ENCODE measurements around the gene SMPD2. TPM values are rescaled to one million over a fixed set of nuclear protein-coding genes. Genes with fewer than 3 reads are reported as not detected.
A peak's percentile ranks its signal among the peaks of the same experiment; 100 is the strongest.

The SMPD2 gene
- total and polyA plus RNA-seq, 9 of the 15 experiments (the other 6 are each of a cell fraction or from before 2014, with no cell fraction given) = 0.13 to 21.8 (median 18.3) TPM

DNA sequence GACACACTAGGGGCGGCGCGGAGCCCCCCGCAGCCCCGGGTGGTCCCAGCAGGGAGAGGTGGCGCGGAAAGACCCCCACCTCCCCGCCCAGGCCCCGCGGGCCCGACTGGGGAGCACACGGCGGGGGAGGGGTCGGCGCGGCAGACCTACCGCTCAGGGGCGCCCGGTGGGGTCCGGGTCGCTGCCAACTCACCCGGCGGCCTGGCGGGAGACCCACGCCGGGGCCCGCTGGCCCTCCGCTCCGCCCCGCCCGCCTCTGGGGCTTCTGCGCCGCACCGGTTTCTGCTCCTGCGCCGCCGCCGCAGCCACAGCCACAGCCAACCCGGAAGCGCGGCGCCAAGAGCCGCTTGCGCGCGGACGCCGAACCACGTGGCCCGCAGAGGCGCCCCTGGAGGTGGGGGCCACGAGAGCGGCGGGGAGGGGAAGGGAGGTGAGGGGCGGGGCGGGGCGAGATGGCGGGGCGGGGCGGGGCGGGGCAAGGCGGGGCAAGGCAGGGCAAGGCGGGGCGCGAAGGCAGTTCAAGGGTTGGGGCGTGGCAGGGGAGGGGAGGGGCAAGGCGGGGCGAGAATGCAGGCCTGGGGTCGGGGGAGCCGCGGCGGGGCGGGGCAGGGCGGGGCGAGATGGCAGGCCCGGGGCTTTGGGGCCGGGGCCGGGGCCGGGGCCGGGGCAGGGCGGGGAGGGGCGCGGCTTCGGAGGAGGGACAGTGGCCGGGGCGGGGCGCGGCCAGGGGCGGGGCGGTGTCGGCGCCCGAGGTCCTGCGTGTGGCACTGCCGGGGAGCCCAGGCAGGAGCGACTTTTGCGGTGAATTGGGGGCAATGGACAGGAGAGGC is 42.6 kb downstream of the SMPD2 start, which contains the start of gene ZBTB24 (continued):
- TF ChIP-seq ZBTB34 (CRISPR knock-in tag; IDR thresholded peaks at IDR 0.05) = no peak
- TF ChIP-seq, protein P1, sequence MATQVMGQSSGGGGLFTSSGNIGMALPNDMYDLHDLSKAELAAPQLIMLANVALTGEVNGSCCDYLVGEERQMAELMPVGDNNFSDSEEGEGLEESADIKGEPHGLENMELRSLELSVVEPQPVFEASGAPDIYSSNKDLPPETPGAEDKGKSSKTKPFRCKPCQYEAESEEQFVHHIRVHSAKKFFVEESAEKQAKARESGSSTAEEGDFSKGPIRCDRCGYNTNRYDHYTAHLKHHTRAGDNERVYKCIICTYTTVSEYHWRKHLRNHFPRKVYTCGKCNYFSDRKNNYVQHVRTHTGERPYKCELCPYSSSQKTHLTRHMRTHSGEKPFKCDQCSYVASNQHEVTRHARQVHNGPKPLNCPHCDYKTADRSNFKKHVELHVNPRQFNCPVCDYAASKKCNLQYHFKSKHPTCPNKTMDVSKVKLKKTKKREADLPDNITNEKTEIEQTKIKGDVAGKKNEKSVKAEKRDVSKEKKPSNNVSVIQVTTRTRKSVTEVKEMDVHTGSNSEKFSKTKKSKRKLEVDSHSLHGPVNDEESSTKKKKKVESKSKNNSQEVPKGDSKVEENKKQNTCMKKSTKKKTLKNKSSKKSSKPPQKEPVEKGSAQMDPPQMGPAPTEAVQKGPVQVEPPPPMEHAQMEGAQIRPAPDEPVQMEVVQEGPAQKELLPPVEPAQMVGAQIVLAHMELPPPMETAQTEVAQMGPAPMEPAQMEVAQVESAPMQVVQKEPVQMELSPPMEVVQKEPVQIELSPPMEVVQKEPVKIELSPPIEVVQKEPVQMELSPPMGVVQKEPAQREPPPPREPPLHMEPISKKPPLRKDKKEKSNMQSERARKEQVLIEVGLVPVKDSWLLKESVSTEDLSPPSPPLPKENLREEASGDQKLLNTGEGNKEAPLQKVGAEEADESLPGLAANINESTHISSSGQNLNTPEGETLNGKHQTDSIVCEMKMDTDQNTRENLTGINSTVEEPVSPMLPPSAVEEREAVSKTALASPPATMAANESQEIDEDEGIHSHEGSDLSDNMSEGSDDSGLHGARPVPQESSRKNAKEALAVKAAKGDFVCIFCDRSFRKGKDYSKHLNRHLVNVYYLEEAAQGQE (IDR thresholded peaks at IDR 0.05; ENCODE audit: borderline replicate concordance) = no peak
- TF ChIP-seq, protein P1 (CRISPR knock-in tag; IDR thresholded peaks at IDR 0.05; ENCODE audit: low read depth) = no peak
- no peak for TF ChIP-seq NKRF (IDR thresholded peaks at IDR 0.05; ENCODE audit: borderline replicate concordance)
- TF ChIP-seq, protein P2, sequence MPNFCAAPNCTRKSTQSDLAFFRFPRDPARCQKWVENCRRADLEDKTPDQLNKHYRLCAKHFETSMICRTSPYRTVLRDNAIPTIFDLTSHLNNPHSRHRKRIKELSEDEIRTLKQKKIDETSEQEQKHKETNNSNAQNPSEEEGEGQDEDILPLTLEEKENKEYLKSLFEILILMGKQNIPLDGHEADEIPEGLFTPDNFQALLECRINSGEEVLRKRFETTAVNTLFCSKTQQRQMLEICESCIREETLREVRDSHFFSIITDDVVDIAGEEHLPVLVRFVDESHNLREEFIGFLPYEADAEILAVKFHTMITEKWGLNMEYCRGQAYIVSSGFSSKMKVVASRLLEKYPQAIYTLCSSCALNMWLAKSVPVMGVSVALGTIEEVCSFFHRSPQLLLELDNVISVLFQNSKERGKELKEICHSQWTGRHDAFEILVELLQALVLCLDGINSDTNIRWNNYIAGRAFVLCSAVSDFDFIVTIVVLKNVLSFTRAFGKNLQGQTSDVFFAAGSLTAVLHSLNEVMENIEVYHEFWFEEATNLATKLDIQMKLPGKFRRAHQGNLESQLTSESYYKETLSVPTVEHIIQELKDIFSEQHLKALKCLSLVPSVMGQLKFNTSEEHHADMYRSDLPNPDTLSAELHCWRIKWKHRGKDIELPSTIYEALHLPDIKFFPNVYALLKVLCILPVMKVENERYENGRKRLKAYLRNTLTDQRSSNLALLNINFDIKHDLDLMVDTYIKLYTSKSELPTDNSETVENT (CRISPR knock-in tag; IDR thresholded peaks at IDR 0.05) = peak; percentile 45; the same call in 1 of the 2 replicates
